Raji (cell line): ENCODE results near the gene CTSG.

Experiments
- POLR2A ChIP-seq: IDR thresholded peaks from 2 replicates; pipeline ENCODE4 v1.6.1; 2011; ENCODE audit warnings: low read depth, low read length, control low read depth; ENCODE audit not compliant: insufficient read depth

Gene CTSG

DNA sequence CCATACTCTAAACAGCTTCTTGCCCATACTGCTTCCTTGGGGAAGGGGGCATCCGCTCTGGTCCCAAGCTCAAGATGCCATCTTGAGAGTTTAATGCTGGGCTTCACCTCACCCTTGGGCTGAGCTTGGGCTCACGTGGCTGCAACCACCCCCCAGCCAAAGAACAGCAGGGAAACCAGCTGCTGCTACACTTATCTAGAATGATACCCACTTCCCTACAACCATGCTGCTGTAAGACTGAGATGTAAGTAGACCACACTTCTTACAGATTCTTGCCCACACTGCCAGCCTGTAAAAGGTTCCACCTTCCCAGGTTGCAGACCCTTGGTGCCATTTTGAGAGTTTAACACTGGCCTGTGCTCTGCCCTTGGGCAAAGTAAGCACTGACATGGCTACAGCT is 9.7 kb downstream of the CTSG start:
- no peak for TF ChIP-seq POLR2A

GRCh38 chr14:24565766-24566165 is 10.3 kb downstream of the CTSG start:
- TF ChIP-seq POLR2A, result no peak

- TF ChIP-seq POLR2A, result no peak
Observed at GRCh38 chr14:24563505-24563904, 12.5 kb downstream of the CTSG start.

DNA sequence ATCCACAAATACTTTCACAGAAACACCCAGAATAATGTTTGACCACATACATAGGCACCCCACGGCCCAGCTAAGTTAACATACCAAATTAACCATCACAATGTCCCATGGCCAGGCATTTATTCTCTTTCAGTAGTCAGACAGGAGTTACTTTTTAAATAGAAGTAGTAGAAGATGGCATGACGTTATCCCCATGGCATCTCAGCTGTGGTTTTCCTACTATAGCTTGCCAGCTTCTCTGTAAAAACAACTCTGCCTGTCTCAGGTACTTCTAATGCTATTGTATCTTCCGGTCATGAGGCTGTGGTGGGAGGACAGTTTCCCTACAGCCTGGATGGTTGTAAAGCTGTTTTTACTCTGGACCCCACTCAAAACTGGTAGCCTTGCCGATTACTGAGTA is 19.3 kb downstream of the CTSG start:
- TF ChIP-seq POLR2A, result no peak

GRCh38 chr14:24542346-24542936 is 33.6 kb downstream of the CTSG start:
- TF ChIP-seq POLR2A, result no peak

DNA sequence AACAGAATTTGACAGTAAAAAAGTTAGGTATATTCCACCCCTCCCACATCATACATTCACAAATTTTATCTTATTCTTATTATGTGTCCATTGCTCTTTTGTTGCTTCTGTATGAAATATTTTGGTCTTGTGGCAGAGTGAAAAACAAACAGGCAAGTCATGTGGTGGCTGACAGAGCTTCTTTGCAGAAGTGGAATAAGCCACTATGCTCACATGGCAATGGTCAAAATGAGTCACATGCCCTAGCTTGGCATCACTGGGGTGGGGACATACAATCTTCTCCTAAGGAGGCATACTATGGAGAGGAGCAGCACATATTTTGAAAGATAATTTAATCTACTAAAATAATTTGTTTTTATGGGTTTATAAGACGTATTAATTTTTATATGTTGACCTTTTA is 40.3 kb downstream of the CTSG start:
- no peak for TF ChIP-seq POLR2A

DNA sequence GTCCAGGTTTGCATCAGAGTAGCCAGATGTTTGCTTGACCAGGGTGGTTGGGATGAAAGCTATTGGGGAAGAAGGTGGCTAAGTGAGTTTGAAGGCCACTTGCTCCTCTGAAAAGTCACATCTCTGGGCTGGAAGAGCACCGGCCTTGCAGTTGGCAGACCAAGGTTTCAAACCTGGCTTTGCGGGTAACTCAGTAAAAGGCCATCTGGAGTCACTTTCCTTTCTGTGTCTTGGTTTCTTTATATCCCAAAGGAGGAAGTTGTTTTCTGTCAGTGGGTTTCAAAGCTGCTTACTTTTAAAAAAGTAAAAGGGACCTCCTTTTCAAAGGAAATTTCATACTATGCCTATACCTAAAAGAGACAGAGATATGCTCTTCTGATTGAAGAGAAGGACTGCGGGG is 41.8 kb downstream of the CTSG start:
- no peak for TF ChIP-seq POLR2A
